HepG2 (cell line): ENCODE measurements around the gene PATE4. TPM values are rescaled to one million over a fixed set of nuclear protein-coding genes. Genes with fewer than 3 reads are reported as not detected.

Experiments used
- ATAD3A ChIP-seq: sonication (generic); formaldehyde crosslinking; IDR thresholded peaks from 2 replicates; pipeline ENCODE4 v1.4.0; 2020; ENCODE audit warnings: missing genetic modification reagents
- CBX5 ChIP-seq: sonication (generic); formaldehyde crosslinking; IDR thresholded peaks from 2 replicates; pipeline ENCODE4 v1.4.0; 2020; ENCODE audit warnings: missing genetic modification reagents, borderline replicate concordance
- CEBPB ChIP-seq: IDR thresholded peaks from 2 replicates; pipeline ENCODE4 v1.6.1; 2011; ENCODE audit warnings: low read depth, low read length, improper control_type of control experiment, borderline replicate concordance
- ERF ChIP-seq: IDR thresholded peaks from 2 replicates; pipeline ENCODE4 v1.6.1; 2018; ENCODE audit warnings: missing biosample characterization, missing genetic modification reagents
- MBD4 ChIP-seq: IDR thresholded peaks from 2 replicates; pipeline ENCODE4 v1.6.1; 2012; ENCODE audit warnings: low read length, inconsistent platforms, borderline replicate concordance
- POLR2AphosphoS5 ChIP-seq: IDR thresholded peaks from 2 replicates; pipeline ENCODE4 v1.6.1; 2012; ENCODE audit warnings: low read depth, low read length
- PRPF4 ChIP-seq: fragments of 200-400 bp; formaldehyde crosslinking; IDR thresholded peaks from 2 replicates; pipeline ENCODE4 v1.6.1; 2016; ENCODE audit warnings: low read length, low read depth; ENCODE audit not compliant: poor library complexity, severe bottlenecking
- RXRB ChIP-seq: IDR thresholded peaks from 2 replicates; pipeline ENCODE4 v1.6.1; 2016; ENCODE audit warnings: borderline replicate concordance, missing genetic modification reagents, missing compliant biosample characterization
- SALL1 ChIP-seq: sonication (generic); formaldehyde crosslinking; IDR thresholded peaks from 2 replicates; pipeline ENCODE4 v1.8.0; 2022; ENCODE audit warnings: mild to moderate bottlenecking, missing genetic modification reagents
- ZBTB43 ChIP-seq: sonication (generic); formaldehyde crosslinking; conservative IDR thresholded peaks from 2 replicates; pipeline ENCODE4 v1.4.0; 2020; ENCODE audit warnings: missing genetic modification reagents
- ZNF362 ChIP-seq: sonication (generic); formaldehyde crosslinking; IDR thresholded peaks from 2 replicates; pipeline ENCODE4 v1.4.0; 2020; ENCODE audit warnings: missing genetic modification reagents, mild to moderate bottlenecking, borderline replicate concordance
- ZNF543 ChIP-seq: sonication (generic); formaldehyde crosslinking; IDR thresholded peaks from 2 replicates; pipeline ENCODE4 v1.4.0; 2020; ENCODE audit warnings: mild to moderate bottlenecking, missing genetic modification reagents
- ZNF660 ChIP-seq: sonication (generic); formaldehyde crosslinking; IDR thresholded peaks from 2 replicates; pipeline ENCODE4 v1.5.1; 2020; ENCODE audit warnings: mild to moderate bottlenecking, low read depth, missing genetic modification reagents, borderline replicate concordance
- polyA plus RNA-seq, 8 experiments: library from polyadenylated mRNA; depleted of rRNA in 3 of 8; stranded (reverse) in 7 of 8; unstranded in 1 of 8; fragments of >200 nt; fragmentation: Illumina TruSeq in 4 of 8; extraction: Trizol in 4 of 8; gene quantifications; 2 replicates each; pipeline versions ENCODE4 v1.2.1 to v1.2.3, GENCODE V29; 2011 to 2016; ENCODE audit warnings: low read depth in 4 of 8, missing spikeins in 1 of 8, mixed read lengths in 1 of 8; ENCODE audit not compliant: insufficient read depth in 1 of 8
- total RNA-seq, 5 experiments: library from RNA; depleted of rRNA; stranded (reverse); fragments of >200 nt; fragmentation: Illumina TruSeq; extraction: Trizol; gene quantifications; 2 replicates each; pipeline ENCODE4 v1.2.3, GENCODE V29; 2016; ENCODE audit warnings: low read depth in 1 of 5
- TF ChIP-seq, protein P1 (sequence below): sonication (generic); formaldehyde crosslinking; IDR thresholded peaks from 2 replicates; pipeline ENCODE4 v1.9.0; 2021; ENCODE audit warnings: missing genetic modification reagents, mild to moderate bottlenecking, borderline replicate concordance
- TF ChIP-seq, protein P2 (sequence below): sonication (generic); formaldehyde crosslinking; IDR thresholded peaks from one replicate; pipeline ENCODE4 v1.5.1; 2020; ENCODE audit warnings: mild to moderate bottlenecking, missing genetic modification reagents; ENCODE audit errors: not compliant biosample characterization

The PATE4 gene
- total and polyA plus RNA-seq, 2 of the 13 experiments (the other 11 are each of a cell fraction or from before 2014, with no cell fraction given) = not detected

- no peak for TF ChIP-seq ZBTB43 (CRISPR knock-in tag)
- TF ChIP-seq, protein P1, sequence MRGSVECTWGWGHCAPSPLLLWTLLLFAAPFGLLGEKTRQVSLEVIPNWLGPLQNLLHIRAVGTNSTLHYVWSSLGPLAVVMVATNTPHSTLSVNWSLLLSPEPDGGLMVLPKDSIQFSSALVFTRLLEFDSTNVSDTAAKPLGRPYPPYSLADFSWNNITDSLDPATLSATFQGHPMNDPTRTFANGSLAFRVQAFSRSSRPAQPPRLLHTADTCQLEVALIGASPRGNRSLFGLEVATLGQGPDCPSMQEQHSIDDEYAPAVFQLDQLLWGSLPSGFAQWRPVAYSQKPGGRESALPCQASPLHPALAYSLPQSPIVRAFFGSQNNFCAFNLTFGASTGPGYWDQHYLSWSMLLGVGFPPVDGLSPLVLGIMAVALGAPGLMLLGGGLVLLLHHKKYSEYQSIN (CRISPR knock-in tag) = no peak
- TF ChIP-seq ZNF660 = no peak
- no peak for TF ChIP-seq MBD4
- peak; percentile 53; the same call in 1 of the 2 replicates for TF ChIP-seq POLR2AphosphoS5
- no peak for TF ChIP-seq ZNF543
- TF ChIP-seq RXRB (CRISPR knock-in tag) = peak; percentile 21; the same call in 1 of the 2 replicates
- 0 out of 2 replicates have a peak, but pooled peaks have one; percentile 21 for TF ChIP-seq ERF
- TF ChIP-seq ZNF362 = no peak
- TF ChIP-seq ATAD3A (CRISPR knock-in tag) = no peak
- TF ChIP-seq, protein P2, sequence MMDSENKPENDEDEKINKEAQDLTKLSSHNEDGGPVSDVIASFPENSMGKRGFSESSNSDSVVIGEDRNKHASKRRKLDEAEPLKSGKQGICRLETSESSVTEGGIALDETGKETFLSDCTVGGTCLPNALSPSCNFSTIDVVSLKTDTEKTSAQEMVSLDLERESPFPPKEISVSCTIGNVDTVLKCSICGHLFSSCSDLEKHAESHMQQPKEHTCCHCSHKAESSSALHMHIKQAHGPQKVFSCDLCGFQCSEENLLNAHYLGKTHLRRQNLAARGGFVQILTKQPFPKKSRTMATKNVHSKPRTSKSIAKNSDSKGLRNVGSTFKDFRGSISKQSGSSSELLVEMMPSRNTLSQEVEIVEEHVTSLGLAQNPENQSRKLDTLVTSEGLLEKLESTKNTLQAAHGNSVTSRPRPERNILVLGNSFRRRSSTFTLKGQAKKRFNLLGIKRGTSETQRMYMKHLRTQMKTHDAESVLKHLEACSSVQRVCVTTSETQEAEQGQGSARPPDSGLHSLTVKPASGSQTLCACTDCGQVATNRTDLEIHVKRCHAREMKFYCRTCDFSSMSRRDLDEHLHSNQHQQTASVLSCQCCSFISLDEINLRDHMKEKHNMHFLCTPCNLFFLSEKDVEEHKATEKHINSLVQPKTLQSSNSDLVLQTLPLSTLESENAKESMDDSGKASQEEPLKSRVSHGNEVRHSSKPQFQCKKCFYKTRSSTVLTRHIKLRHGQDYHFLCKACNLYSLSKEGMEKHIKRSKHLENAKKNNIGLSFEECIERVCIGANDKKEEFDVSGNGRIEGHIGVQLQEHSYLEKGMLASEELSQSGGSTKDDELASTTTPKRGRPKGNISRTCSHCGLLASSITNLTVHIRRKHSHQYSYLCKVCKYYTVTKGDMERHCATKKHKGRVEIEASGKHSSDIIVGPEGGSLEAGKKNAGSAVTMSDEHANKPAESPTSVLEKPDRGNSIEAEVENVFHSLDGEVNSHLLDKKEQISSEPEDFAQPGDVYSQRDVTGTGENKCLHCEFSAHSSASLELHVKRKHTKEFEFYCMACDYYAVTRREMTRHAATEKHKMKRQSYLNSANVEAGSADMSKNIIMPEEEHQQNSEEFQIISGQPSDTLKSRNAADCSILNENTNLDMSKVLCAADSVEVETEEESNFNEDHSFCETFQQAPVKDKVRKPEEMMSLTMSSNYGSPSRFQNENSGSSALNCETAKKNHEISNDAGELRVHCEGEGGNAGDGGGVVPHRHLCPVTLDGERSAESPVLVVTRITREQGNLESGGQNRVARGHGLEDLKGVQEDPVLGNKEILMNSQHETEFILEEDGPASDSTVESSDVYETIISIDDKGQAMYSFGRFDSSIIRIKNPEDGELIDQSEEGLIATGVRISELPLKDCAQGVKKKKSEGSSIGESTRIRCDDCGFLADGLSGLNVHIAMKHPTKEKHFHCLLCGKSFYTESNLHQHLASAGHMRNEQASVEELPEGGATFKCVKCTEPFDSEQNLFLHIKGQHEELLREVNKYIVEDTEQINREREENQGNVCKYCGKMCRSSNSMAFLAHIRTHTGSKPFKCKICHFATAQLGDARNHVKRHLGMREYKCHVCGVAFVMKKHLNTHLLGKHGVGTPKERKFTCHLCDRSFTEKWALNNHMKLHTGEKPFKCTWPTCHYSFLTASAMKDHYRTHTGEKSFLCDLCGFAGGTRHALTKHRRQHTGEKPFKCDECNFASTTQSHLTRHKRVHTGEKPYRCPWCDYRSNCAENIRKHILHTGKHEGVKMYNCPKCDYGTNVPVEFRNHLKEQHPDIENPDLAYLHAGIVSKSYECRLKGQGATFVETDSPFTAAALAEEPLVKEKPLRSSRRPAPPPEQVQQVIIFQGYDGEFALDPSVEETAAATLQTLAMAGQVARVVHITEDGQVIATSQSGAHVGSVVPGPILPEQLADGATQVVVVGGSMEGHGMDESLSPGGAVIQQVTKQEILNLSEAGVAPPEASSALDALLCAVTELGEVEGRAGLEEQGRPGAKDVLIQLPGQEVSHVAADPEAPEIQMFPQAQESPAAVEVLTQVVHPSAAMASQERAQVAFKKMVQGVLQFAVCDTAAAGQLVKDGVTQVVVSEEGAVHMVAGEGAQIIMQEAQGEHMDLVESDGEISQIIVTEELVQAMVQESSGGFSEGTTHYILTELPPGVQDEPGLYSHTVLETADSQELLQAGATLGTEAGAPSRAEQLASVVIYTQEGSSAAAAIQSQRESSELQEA (CRISPR knock-in tag) = no peak
- TF ChIP-seq CEBPB = no peak
- TF ChIP-seq PRPF4 = no peak
- peak; percentile 64 for TF ChIP-seq SALL1
- no peak for TF ChIP-seq CBX5 (CRISPR knock-in tag)
Measured at GRCh38 chr11:125887373-125888324, 54.5 kb downstream of the PATE4 start, which contains the start of gene HYLS1 (continued).
